OCI-LY7 (cell line): ENCODE measurements around the gene EGR4. TPM values are rescaled to one million over a fixed set of nuclear protein-coding genes. Genes with fewer than 3 reads are reported as not detected.

ENCODE experiments used
- BruUV-seq: library from RNA; stranded (reverse); fragments of 400-500 nt; replicated peaks from 2 replicates; lab custom pipeline; 2021; lab: Mats Ljungman, UMichigan
- CTCF ChIA-PET: fragments of 300-600 bp; sonication (Branson Sonifier 250); formaldehyde crosslinking; loops from one replicate; lab custom pipeline; 2022; ENCODE audit warnings: antibody characterized with exemption; ENCODE audit not compliant: unreplicated experiment; lab: Charles Lee
- POLR2A ChIA-PET: fragments of 300-600 bp; sonication (Branson Sonifier 250); formaldehyde crosslinking; loops from one replicate; lab custom pipeline; 2022; ENCODE audit warnings: antibody characterized with exemption; lab: Charles Lee
- DNase-seq: peaks from one replicate; pipeline ENCODE4 v3.0.0-alpha.2; 2015; ENCODE audit warnings: low spot score
- H2AFZ ChIP-seq: fragments of 200-600 bp; sonication (generic), shearing (Covaris generic); 2 replicates; pipeline ENCODE4 v1.6.1; 2014; ENCODE audit warnings: mild to moderate bottlenecking, antibody characterized with exemption, low read length, moderate library complexity
- H3K27ac ChIP-seq: fragments of 200-600 bp; sonication (generic); 2 replicates; pipeline ENCODE4 v1.5.1; 2014; ENCODE audit warnings: mixed run types, low read depth, mild to moderate bottlenecking, moderate library complexity, low read length, inconsistent platforms; ENCODE audit not compliant: poor library complexity, severe bottlenecking
- H3K36me3 ChIP-seq: fragments of 200-600 bp; sonication (generic); 2 replicates; pipeline ENCODE4 v1.6.1; 2014; ENCODE audit warnings: mild to moderate bottlenecking, antibody characterized with exemption, low read length, moderate library complexity, mixed read lengths; ENCODE audit not compliant: insufficient read depth
- H3K4me1 ChIP-seq: fragments of 200-600 bp; sonication (generic); 2 replicates; pipeline ENCODE4 v1.5.1; 2014; ENCODE audit warnings: mild to moderate bottlenecking, low read length; ENCODE audit not compliant: insufficient read depth, poor library complexity, severe bottlenecking
- H3K4me2 ChIP-seq: fragments of 200-600 bp; sonication (generic); 2 replicates; pipeline ENCODE4 v1.6.1; 2014; ENCODE audit warnings: mild to moderate bottlenecking, low read length
- H3K4me3 ChIP-seq: fragments of 200-600 bp; sonication (generic); 2 replicates; pipeline ENCODE4 v1.5.1; 2014; ENCODE audit warnings: mild to moderate bottlenecking, low read depth, low read length; ENCODE audit not compliant: poor library complexity, severe bottlenecking
- H3K79me2 ChIP-seq: fragments of 200-600 bp; sonication (generic); 2 replicates; pipeline ENCODE4 v1.6.1; 2016; ENCODE audit warnings: low read depth, mild to moderate bottlenecking, low read length, moderate library complexity, mixed read lengths; ENCODE audit not compliant: insufficient read depth
- H3K9me2 ChIP-seq: fragments of 200-600 bp; sonication (generic); 2 replicates; pipeline ENCODE4 v1.6.1; 2016; ENCODE audit warnings: mild to moderate bottlenecking, low read length, mixed read lengths; ENCODE audit not compliant: insufficient read depth
- H3K9me3 ChIP-seq: fragments of 200-600 bp; sonication (generic); 2 replicates; pipeline ENCODE4 v1.6.1; 2014; ENCODE audit warnings: mild to moderate bottlenecking, mixed run types, low read length, mixed read lengths
- H4K20me1 ChIP-seq: fragments of 200-600 bp; sonication (generic); 2 replicates; pipeline ENCODE4 v1.6.1; 2014; ENCODE audit warnings: mild to moderate bottlenecking, antibody characterized with exemption, low read length, moderate library complexity, mixed read lengths; ENCODE audit not compliant: insufficient read depth
- CTCF ChIP-seq: fragments of 200-600 bp; sonication (generic); conservative IDR thresholded peaks from 2 replicates; pipeline ENCODE4 v1.5.1; 2014; ENCODE audit warnings: mild to moderate bottlenecking, antibody characterized with exemption, low read length, moderate library complexity, mixed read lengths
- EZH2phosphoT487 ChIP-seq: fragments of 200-600 bp; sonication (generic); IDR thresholded peaks from 2 replicates; pipeline ENCODE4 v1.6.1; 2018; ENCODE audit warnings: low read depth, borderline replicate concordance, mild to moderate bottlenecking, mixed run types, antibody characterized with exemption, low read length, moderate library complexity, mixed read lengths
- intact Hi-C: fragments of 100-400 bp; cut with micrococcal nuclease; formaldehyde crosslinking; loops from one replicate; pipeline ENCODE4 v1.10.0; 2022; ENCODE audit not compliant: unreplicated experiment
- total RNA-seq, 2 experiments: library from RNA; depleted of rRNA in 1 of 2; stranded (reverse); fragments of >200 nt in 1 of 2; shearing (Covaris generic) in 1 of 2; gene quantifications; 2 replicates each; pipeline ENCODE4 v1.2.3, GENCODE V29; 2014 to 2022

Gene EGR4
- total RNA-seq, 2 experiments from 2014 or later: not detected

DNA sequence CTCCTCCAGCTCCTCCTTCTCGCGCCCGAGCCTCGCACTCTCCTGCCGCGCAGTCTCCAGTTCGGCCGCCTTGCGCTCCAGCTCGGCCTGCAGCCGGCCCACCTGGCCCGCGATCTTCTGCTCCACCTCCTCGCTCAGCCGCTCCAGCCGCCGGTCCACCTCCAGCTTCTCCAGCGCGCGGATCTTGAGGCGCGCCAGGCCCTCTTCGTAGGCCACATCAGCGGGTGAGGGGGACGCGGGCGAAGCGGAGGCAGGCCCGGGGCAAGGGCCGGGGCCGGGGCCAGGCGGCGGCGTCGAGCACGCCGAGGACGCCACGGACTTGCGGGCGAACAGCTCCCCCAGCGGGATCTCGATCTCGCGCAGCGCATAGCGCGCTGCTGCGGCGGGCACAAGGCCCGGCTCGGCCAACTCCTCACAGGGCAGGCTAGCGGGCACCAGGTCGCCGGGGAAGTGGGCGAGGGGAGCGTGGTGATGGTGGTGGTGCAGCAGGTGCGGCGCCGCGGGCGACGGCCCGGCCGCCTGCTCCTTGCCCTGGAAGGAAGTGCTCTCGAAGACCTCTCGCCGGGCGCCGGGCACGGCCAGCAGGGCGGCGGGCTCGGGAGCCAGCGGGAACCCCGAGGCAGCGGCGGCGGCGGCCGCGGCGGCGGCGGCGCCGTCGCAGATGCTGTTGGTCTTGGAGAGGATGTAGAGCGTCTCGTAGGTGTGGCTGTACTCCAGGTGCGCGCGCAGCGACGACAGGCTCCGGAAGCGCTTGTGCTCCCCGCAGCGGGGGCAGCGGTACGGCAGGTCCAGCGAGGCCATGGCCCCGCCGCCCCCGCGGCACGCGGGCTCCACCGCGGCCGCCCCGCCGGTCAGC lies 24.3 kb downstream of the EGR4 start:
- TF ChIP-seq CTCF (no peak), EZH2phosphoT487 (no peak)
- DNase-seq: peak; percentile 68
- no peaks in the 10 kb centered on the region for H3K9me2 ChIP-seq
- H3K4me1 ChIP-seq: peaks cover 7% of the 10 kb centered on the region
- CTCF ChIA-PET: no interaction called here
- intact Hi-C loops: no loop called here
- H3K27ac ChIP-seq: no peak overlapping the region
- H3K4me2 ChIP-seq: peak overlapping the region; percentile 56; the same call in 1 of the 2 replicates
- no peak overlapping the region for H2AFZ ChIP-seq
- 0 out of 2 replicates have a peak, but pooled peaks cover 10% of the 10 kb centered on the region for H4K20me1 ChIP-seq
- H3K9me3 ChIP-seq: no peaks in the 10 kb centered on the region
- BruUV-seq: no TSS peak
- POLR2A ChIA-PET: no interaction called here
- H3K4me3 ChIP-seq: peak overlapping the region; percentile 42
- peaks cover 23% of the 10 kb centered on the region; the same call in 1 of the 2 replicates for H3K79me2 ChIP-seq
- H3K36me3 ChIP-seq: peaks cover 89% of the 10 kb centered on the region

DNA sequence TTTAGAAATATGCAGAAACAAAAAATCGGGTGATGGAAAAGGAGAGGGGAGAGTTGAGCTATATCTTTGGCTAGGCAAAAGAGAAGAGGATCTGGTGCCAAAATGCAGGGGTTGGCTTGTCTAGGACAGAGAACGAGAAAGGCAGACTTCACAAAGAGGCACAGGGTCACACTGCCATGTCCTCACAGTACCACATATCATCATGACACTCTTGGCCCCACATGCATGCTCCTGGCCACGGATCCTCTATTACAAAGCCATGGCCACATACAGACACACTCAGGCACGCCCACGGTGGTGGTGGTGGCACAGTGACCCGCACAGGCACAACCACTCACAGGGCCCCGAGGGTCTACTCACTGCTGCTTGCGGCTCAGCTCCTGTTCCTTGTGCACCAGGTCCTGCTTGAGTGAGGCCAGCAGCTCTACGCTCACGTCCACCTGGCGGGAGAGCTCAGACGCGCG lies 24.9 kb downstream of the EGR4 start:
- no TSS peak for BruUV-seq
- no peak overlapping the region for H2AFZ ChIP-seq
- intact Hi-C loops: no loop called here

More for the DNA sequence above, 24.9 kb downstream of the EGR4 start:
- H3K9me2 ChIP-seq: no peaks in the 10 kb centered on the region
- H3K9me3 ChIP-seq: no peaks in the 10 kb centered on the region
- no peak for DNase-seq
- peaks cover 22% of the 10 kb centered on the region; the same call in 1 of the 2 replicates for H3K79me2 ChIP-seq
- H3K4me3 ChIP-seq: no peak overlapping the region
- TF ChIP-seq EZH2phosphoT487 (no peak), CTCF (no peak)
- peaks cover 7% of the 10 kb centered on the region for H3K4me1 ChIP-seq
- H3K4me2 ChIP-seq: no peak overlapping the region
- POLR2A ChIA-PET: no interaction called here
- 0 out of 2 replicates have a peak, but pooled peaks cover 6% of the 10 kb centered on the region for H4K20me1 ChIP-seq
- no peak overlapping the region for H3K27ac ChIP-seq
- CTCF ChIA-PET: no interaction called here
- H3K36me3 ChIP-seq: peaks cover 90% of the 10 kb centered on the region
